Panc1 (cell line): ENCODE measurements around the gene PPP1R15B.

Experiments used
- POLR2AphosphoS5 ChIP-seq: IDR thresholded peaks from 2 replicates; pipeline ENCODE4 v1.6.1; 2012; ENCODE audit warnings: mild to moderate bottlenecking, low read depth, low read length, moderate library complexity
- TF ChIP-seq, protein P1 (sequence below): fragments of 450-650 bp; IDR thresholded peaks from 2 replicates; pipeline ENCODE4 v1.5.1; 2017; ENCODE audit warnings: mild to moderate bottlenecking

GRCh38 chr1:204407295-204407971 is 4.2 kb downstream of the PPP1R15B start:
- no peak for TF ChIP-seq POLR2AphosphoS5
- TF ChIP-seq, protein P1, sequence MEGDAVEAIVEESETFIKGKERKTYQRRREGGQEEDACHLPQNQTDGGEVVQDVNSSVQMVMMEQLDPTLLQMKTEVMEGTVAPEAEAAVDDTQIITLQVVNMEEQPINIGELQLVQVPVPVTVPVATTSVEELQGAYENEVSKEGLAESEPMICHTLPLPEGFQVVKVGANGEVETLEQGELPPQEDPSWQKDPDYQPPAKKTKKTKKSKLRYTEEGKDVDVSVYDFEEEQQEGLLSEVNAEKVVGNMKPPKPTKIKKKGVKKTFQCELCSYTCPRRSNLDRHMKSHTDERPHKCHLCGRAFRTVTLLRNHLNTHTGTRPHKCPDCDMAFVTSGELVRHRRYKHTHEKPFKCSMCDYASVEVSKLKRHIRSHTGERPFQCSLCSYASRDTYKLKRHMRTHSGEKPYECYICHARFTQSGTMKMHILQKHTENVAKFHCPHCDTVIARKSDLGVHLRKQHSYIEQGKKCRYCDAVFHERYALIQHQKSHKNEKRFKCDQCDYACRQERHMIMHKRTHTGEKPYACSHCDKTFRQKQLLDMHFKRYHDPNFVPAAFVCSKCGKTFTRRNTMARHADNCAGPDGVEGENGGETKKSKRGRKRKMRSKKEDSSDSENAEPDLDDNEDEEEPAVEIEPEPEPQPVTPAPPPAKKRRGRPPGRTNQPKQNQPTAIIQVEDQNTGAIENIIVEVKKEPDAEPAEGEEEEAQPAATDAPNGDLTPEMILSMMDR = no peak
